ENCODE data around the gene FKBP2. TPM values are rescaled to one million over a fixed set of nuclear protein-coding genes. Genes with fewer than 3 reads are reported as not detected.
A peak's percentile ranks its signal among the peaks of the same experiment; 100 is the strongest.

Gene FKBP2
- total and polyA plus RNA-seq, 2 of the 13 experiments (the other 11 are each of a cell fraction or from before 2014, with no cell fraction given): 30.1 to 53.3 TPM

GRCh38 chr11:64284962-64285884 lies 44.3 kb downstream of the FKBP2 start, which contains the start of gene GPR137 (continued):
- TF ChIP-seq ATF6 (CRISPR knock-in tag; conservative IDR thresholded peaks at IDR 0.05) (no peak), SMAD9 (CRISPR knock-in tag; IDR thresholded peaks at IDR 0.05) (no peak), ZNF556 (CRISPR knock-in tag; IDR thresholded peaks at IDR 0.05; ENCODE audit: borderline replicate concordance) (no peak), FOSL2 (CRISPR knock-in tag; IDR thresholded peaks at IDR 0.05) (no peak), ZSCAN9 (CRISPR knock-in tag; IDR thresholded peaks at IDR 0.05; ENCODE audit: borderline replicate concordance) (no peak), ZNF776 (CRISPR knock-in tag; IDR thresholded peaks at IDR 0.05) (no peak; the same call in 1 of the 2 replicates), ZNF619 (CRISPR knock-in tag; IDR thresholded peaks at IDR 0.05) (no peak), KAT7 (CRISPR knock-in tag; IDR thresholded peaks at IDR 0.05; ENCODE audit: borderline replicate concordance) (no peak), HOMEZ (CRISPR knock-in tag; IDR thresholded peaks at IDR 0.05; ENCODE audit: low read depth) (no peak), HNF4A (CRISPR knock-in tag; IDR thresholded peaks at IDR 0.05) (no peak), FOSL1 (CRISPR knock-in tag; IDR thresholded peaks at IDR 0.05; ENCODE audit: borderline replicate concordance) (no peak), CHD2 (IDR thresholded peaks at IDR 0.05; ENCODE audit: low read depth, low read length) (no peak), ZNF549 (CRISPR knock-in tag; IDR thresholded peaks at IDR 0.05) (no peak), FOXK1 (CRISPR knock-in tag; IDR thresholded peaks at IDR 0.05; ENCODE audit: borderline replicate concordance, low read depth) (no peak), FOXO1 (CRISPR knock-in tag; IDR thresholded peaks at IDR 0.05) (no peak), TCF7 (IDR thresholded peaks at IDR 0.05; ENCODE audit: low read depth) (no peak), RBFOX2 (IDR thresholded peaks at IDR 0.05; ENCODE audit: low read depth, low read length) (peak; percentile 86), RBAK (CRISPR knock-in tag; IDR thresholded peaks at IDR 0.05) (no peak), DNMT3B (CRISPR knock-in tag; conservative IDR thresholded peaks at IDR 0.05) (no peak), ZNF333 (CRISPR knock-in tag; IDR thresholded peaks at IDR 0.05; ENCODE audit: borderline replicate concordance) (no peak; the same call in 1 of the 2 replicates), ZNF660 (CRISPR knock-in tag; IDR thresholded peaks at IDR 0.05; ENCODE audit: borderline replicate concordance, low read depth) (no peak), NR2C2 (CRISPR knock-in tag; IDR thresholded peaks at IDR 0.05; ENCODE audit: borderline replicate concordance) (peak; percentile 90), TBP (CRISPR knock-in tag; IDR thresholded peaks at IDR 0.05) (no peak), ZNF572 (CRISPR knock-in tag; IDR thresholded peaks at IDR 0.05) (no peak)
- TF ChIP-seq, protein P1, sequence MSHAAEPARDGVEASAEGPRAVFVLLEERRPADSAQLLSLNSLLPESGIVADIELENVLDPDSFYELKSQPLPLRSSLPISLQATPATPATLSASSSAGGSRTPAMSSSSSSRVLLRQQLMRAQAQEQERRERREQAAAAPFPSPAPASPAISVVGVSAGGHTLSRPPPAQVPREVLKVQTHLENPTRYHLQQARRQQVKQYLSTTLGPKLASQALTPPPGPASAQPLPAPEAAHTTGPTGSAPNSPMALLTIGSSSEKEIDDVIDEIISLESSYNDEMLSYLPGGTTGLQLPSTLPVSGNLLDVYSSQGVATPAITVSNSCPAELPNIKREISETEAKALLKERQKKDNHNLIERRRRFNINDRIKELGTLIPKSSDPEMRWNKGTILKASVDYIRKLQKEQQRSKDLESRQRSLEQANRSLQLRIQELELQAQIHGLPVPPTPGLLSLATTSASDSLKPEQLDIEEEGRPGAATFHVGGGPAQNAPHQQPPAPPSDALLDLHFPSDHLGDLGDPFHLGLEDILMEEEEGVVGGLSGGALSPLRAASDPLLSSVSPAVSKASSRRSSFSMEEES (CRISPR knock-in tag; IDR thresholded peaks at IDR 0.05): no peak

All from HepG2 (cell line).